ES-I3 (cell line): ENCODE measurements around the gene PAOX.

Experiments used
- H3K36me3 ChIP-seq: 2 replicates; pipeline ENCODE4 v1.6.1; 2013; ENCODE audit warnings: mild to moderate bottlenecking, low read length, control low read depth, moderate library complexity; ENCODE audit not compliant: insufficient read depth
- H3K4me1 ChIP-seq: 2 replicates; pipeline ENCODE4 v1.6.1; 2013; ENCODE audit warnings: mild to moderate bottlenecking, control low read depth, low read length; ENCODE audit not compliant: insufficient read depth
- H3K9ac ChIP-seq: 2 replicates; pipeline ENCODE4 v1.6.1; 2013; ENCODE audit warnings: low read depth, mild to moderate bottlenecking, low read length, moderate library complexity
- H3K9me3 ChIP-seq: 2 replicates; pipeline ENCODE4 v1.6.1; 2013; ENCODE audit warnings: mild to moderate bottlenecking, low read length, moderate library complexity; ENCODE audit not compliant: control insufficient read depth, insufficient read depth

The PAOX gene

DNA sequence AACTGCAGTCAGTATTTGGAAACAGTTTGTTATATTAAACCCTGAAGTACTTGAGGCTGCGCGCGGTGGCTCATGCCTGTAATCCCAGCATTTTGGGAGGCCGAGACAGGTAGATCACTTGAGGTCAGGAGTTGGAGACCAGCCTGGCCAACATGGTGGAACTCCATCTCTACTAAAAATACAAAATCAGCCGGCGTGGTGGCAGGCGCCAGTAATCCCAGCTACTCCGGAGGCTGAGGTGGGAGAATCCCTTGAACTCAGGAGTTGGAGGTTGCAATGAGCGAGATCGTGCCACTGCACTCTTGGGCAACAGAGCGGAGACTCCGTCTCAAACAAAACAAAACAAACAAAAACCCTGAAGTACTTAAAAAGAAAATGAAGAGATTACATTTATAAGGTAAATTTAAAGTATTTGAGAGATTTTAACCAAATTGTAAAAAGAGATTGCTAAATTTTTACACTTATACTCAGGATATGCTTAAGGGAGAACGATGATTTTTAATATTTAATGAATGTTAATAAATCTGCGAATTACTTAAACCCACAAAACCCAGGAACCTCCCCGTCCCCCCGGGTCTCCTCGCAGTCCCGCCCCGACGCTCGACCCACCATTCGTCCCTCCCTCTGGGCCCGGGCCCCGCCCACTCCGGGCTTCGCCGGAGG is 14.5 kb downstream of the PAOX start:
- H3K9ac ChIP-seq: peak overlapping the region; percentile 41; the same call in 1 of the 2 replicates
- H3K36me3 ChIP-seq: no peaks in the 10 kb centered on the region; the same call in 1 of the 2 replicates
- H3K4me1 ChIP-seq: peaks cover 5% of the 10 kb centered on the region; the same call in 1 of the 2 replicates
- no peaks in the 10 kb centered on the region for H3K9me3 ChIP-seq

DNA sequence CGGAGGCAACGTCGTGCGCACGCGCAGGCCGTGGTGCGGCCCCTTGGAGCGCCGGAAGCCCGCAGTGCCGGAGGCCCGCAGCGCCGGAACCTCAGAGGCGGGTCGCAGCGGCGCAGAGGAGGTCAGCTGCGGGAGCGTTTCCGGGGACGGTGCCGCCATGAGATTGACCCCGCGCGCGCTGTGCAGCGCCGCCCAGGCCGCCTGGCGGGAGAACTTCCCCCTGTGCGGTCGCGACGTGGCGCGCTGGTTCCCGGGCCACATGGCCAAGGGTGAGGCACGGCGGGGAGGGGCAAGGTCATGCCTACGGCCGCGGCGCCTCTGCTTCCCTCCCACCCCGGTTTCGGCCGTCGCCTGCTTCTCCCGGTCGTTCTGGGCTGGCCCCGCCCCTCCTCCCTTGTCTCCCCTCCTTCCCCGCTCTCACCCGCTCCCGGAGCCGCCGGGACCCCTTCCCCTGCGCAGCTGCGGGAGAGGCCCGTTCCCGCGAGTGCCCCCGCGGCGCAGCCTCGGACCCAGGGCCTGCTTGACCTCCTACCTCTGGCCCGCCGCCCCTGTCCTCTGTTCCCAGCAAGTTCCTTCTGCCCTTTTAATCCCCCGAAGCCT is 15.1 kb downstream of the PAOX start, which contains the start of gene MTG1:
TSS of gene MTG1 (plus strand) at position 94 of the 600 bp plus-strand sequence. CDS start at position 158, 64 bp downstream.
- Histone ChIP-seq H3K9ac (peak within 1 kb of the TSS; percentile 88), H3K4me1 (peaks cover 5% of the 10 kb centered on the region; the same call in 1 of the 2 replicates)

DNA sequence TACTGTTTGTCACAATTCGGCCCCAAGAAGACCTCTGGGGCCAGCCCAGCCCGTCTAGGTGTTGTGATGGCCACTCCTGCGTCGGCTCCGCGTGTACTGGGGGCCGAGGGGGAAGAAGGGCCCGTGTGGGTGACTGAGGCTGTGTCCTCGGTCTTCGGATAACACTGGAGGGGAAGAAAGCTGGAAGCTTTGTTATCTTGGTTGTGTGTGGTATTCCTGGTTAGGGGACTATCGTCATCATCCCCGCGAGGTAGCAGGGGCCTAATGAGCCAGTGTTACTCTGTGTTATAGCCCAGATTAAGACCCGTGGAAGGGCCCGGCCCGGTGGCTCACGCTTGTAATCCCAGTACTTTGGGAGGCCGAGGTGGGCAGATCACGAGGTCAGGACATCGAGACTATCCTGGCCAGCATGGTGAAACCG is 15.7 kb downstream of the PAOX start:
- Histone ChIP-seq H3K9me3 (no peaks in the 10 kb centered on the region), H3K9ac (peak overlapping the region; percentile 88), H3K4me1 (peaks cover 5% of the 10 kb centered on the region; the same call in 1 of the 2 replicates), H3K36me3 (no peaks in the 10 kb centered on the region; the same call in none of the 2 replicates)

More for the DNA sequence above, 15.1 kb downstream of the PAOX start, which contains the start of gene MTG1:
- Histone ChIP-seq H3K9me3 (no peaks in the 10 kb centered on the region), H3K36me3 (no peaks in the 10 kb centered on the region; the same call in 1 of the 2 replicates)

DNA sequence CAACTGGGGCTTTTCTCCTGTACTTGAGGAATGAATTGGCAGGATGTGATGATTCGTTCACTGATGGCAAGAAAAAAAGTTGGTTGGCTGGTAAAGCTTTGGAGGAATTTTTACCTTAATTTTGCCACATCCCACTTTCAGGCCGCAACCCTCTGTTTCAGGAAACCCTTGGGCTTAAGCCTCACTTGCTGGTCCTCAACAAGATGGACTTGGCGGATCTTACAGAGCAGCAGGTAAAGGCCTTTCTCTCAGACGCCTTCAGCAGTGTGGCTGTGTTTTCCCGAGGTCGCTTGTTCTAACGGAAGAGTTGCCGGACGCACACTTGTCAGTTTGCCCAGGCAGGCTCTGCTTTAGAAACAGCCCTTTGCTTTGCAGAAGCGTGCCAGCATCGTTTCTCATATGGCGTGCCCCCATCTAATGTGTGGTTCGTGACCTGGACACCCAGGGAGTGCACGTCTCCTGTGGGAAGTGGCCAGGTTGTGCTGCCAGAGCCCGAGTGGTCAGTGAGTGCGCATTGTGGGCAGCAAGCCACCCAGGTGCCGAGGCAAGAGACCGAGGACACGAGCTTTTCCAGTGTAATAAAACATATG is 17.1 kb downstream of the PAOX start:
- H3K4me1 ChIP-seq: no peaks in the 10 kb centered on the region
- no peaks in the 10 kb centered on the region for H3K9me3 ChIP-seq
- H3K9ac ChIP-seq: no peak overlapping the region
- H3K36me3 ChIP-seq: peaks cover 4% of the 10 kb centered on the region

DNA sequence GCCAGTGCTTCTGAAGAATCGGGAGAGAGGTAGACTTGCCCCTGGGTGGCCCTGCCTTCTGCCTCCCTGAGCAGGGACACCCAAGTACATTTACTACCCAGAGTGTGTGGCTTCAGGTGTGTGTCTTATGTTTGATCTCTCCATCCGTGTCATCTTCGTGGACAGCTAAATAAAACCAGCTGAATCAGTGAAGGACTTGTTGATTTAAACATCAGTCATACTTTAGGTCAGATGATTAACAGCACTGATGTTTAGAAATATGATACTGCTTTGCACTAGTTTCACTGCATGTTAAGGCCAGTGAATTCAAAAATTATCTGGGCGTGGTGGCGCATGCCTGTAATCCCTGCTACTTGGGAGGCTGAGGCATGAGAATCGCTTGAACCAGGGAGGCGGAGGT is 18.9 kb downstream of the PAOX start:
- no peaks in the 10 kb centered on the region for H3K9me3 ChIP-seq
- no peaks in the 10 kb centered on the region for H3K4me1 ChIP-seq
- H3K36me3 ChIP-seq: peaks cover 4% of the 10 kb centered on the region
- H3K9ac ChIP-seq: no peak overlapping the region

DNA sequence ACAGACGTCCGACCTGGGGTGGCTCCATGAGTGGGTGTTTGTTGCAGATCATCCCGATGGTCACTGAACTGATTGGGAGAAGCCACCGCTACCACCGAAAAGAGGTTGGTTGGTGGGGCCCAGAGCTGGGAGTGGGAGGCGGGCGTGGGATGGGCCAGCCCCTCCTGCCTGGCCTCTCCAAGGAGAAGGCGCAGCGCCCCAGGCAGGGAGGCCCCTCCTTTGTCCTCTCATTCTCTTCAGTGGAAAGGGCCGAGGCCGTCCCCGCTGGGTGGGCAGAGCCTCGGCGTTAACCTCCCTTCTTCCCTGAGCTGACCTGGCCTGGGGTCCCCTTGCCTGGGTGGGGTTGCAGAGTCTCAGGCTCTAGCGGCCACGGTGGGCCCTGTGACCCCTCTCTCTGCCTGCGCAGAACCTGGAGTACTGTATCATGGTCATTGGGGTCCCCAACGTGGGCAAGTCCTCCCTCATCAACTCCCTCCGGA is 20.1 kb downstream of the PAOX start:
- H3K4me1 ChIP-seq: no peaks in the 10 kb centered on the region
- no peak overlapping the region for H3K9ac ChIP-seq
- H3K9me3 ChIP-seq: no peaks in the 10 kb centered on the region
- H3K36me3 ChIP-seq: peaks cover 4% of the 10 kb centered on the region

DNA sequence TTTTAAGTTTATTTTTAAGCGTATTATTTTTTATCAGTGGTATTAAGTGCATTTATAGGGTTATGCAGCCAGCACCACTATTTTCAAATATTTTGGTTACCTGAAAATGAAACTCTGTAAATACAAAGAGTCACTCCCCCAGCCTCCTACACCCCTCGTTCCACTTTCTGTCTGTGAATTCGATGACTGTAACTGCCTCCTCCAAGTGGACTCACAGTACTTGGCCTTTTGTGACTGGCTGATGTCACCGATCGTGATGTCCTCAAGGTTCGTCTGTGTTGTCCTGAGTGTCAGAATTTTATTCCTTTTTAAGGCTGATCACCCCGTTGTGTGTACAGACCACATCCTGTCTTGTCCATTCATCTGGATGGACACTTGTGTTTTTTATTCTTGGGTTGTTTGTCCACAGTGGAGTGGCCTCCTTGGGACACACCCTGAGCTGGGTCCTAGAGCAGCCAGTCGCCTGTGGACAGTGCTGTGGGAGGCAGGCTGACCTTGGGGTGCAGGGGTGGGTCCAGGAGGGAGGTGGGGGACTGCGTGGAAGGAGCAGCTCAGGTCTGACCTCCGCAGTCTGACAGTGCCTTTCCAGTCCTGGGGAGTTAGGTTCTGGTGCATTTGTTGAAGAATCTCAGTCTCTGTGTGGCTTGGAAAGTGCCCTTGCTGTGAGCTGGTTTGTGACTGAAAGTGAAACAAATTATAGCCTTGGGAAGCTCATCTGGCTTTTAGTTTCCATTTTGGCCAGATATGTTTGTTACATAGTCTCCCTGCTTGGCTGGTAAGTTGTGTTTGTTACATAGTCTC is 21.8 kb downstream of the PAOX start:
- Histone ChIP-seq H3K9ac (no peak overlapping the region), H3K4me1 (no peaks in the 10 kb centered on the region), H3K9me3 (no peaks in the 10 kb centered on the region), H3K36me3 (peaks cover 6% of the 10 kb centered on the region)

DNA sequence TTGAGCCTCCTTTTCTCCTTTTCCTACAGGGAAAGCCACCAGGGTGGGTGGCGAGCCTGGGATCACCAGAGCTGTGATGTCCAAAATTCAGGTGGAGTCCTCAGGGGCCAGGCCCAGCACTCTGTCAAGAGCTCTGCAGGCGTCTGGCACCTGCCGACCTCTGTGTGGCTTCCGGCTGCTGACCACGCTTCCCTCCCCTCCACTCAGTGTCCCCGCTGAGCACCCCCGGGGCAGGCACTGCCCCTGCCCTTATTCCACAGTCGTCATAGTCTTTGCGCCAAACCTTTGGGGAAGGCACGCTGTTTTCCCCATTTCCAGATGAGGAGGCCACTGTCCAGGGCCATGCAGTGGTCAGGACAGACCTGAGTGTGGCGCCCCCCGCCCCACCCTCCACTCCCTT is 22.4 kb downstream of the PAOX start:
- no peak overlapping the region for H3K9ac ChIP-seq
- H3K9me3 ChIP-seq: no peaks in the 10 kb centered on the region
- no peaks in the 10 kb centered on the region for H3K4me1 ChIP-seq
- peaks cover 6% of the 10 kb centered on the region for H3K36me3 ChIP-seq

DNA sequence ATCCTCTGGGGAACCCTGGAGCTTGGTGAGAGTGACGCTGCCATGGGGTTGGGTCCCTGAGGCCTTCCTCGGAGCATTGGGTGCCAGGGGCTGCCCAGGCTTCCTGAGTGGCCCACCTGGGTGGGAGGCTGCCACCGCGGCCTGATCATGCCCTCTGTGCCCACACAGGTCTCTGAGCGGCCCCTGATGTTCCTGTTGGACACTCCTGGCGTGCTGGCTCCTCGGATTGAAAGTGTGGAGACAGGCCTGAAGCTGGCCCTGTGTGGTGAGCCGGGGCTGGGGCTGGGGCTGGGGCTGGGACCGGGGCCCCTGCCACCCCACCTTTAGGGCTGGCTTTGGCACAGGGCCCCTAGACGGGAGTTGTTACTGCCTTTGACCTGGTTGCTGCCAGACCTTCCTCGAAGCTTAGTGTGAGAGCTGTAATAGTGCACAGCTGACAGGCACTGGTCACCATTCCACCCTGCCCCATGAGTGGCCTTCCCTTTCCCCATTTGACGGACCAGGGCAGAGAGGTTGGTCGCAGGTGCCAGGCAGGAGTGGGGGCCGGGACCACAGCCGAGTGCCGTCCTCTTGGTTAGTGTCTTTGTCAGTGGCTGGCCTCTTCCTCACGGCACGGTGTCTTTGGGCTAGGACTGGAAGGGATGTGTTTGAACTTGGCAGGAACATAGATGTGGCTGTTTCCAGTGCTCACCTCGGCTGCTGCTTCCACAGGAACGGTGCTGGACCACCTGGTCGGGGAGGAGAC is 23.1 kb downstream of the PAOX start:
- Histone ChIP-seq H3K36me3 (peaks cover 6% of the 10 kb centered on the region), H3K9ac (no peak overlapping the region), H3K4me1 (no peaks in the 10 kb centered on the region), H3K9me3 (no peaks in the 10 kb centered on the region)

DNA sequence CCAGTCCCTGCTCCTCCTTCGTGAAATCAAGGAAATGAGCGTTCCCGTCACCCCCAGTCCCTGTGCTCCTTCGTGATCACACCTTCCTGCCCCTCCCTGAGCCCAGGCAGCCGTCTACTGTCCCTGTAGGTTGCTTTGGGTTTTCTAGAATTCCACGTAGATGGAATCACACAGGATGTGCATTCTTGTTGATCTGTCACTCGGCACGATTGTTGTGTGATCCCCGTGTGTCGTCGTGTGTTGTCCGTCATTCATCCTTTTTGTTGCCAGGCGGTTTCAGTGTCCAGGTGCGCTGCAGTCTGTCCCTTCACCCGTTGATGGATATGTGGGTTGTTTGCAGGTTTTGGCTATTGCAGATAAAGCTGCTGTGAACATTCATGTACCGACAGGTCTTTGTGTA is 24.3 kb downstream of the PAOX start:
- H3K9ac ChIP-seq: no peak overlapping the region
- no peaks in the 10 kb centered on the region for H3K9me3 ChIP-seq
- H3K36me3 ChIP-seq: peaks cover 7% of the 10 kb centered on the region
- H3K4me1 ChIP-seq: no peaks in the 10 kb centered on the region

DNA sequence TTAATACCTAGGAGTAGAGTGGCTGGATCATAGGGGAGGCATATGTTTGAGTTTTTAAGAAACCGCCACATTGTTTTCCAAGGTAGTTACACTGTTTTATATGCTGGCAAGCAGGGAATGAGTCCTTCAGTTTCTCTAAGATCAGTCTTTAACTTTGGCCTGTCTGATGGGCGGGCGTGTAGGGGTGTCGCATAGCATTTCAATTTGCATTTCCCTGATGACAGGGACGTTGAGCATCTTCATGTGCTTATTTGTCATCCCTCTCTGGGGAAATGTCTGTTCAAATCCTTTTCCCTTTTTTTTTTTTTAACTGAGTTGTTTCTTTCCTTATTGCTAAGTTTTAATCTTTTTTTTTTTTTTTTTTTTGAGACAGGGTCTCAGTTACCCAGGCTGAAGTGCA is 24.7 kb downstream of the PAOX start:
- no peaks in the 10 kb centered on the region for H3K9me3 ChIP-seq
- peaks cover 10% of the 10 kb centered on the region for H3K36me3 ChIP-seq
- no peaks in the 10 kb centered on the region for H3K4me1 ChIP-seq
- H3K9ac ChIP-seq: no peak overlapping the region

DNA sequence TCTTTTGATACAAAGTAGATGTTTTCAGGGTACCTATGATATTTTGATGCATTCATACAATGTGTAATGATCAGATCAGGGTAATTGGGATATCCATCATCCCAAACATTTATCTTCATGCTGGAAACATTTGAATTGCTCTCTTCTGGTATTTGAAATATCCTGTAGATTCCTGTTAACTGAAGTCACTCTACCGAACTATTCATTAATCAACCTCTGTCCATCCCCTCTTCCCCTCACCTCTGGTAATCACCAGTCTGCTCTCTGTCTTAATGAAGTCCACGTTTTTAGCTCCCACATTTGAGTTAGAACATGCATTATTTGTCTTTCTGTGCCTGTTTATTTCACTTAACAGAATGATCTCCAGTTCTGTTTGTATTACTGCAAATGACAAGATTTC is 26.2 kb downstream of the PAOX start:
- Histone ChIP-seq H3K9ac (no peak overlapping the region), H3K4me1 (no peaks in the 10 kb centered on the region), H3K36me3 (peaks cover 11% of the 10 kb centered on the region), H3K9me3 (0 out of 2 replicates have a peak, but pooled peaks cover 3% of the 10 kb centered on the region)

DNA sequence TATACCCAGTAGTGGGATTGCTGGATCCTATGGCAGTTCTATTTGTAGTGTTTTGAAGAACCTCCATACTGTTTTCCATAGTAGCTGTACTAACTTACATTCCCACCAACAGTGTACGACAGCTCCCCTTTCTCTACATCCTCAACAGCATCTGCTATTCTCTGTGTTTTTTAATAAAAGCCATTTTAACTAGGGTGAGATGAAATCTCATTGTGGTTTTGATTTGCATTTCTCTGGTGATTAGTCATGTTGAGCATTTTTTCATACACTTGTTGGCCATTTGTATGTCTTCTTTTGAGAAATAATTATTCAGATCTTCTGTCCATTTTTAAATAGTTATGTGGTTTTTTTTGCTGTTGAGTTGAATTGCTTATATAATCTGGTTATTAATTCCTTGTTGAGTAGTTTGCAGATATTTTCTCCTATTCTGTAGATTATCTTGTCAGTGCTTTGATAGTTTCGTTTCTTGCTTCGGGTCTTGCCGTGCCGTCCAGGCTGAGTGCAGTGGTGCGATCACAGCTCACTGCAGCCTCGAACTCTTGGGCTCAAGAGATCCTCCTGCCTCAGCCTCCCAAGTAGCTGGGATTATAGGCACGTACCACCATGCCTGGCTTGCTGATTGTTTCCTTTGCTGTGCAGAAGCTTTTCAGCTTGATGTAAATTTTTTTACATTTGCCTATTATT is 26.9 kb downstream of the PAOX start:
- H3K4me1 ChIP-seq: no peaks in the 10 kb centered on the region
- no peak overlapping the region for H3K9ac ChIP-seq
- H3K9me3 ChIP-seq: 0 out of 2 replicates have a peak, but pooled peaks cover 3% of the 10 kb centered on the region
- H3K36me3 ChIP-seq: peaks cover 10% of the 10 kb centered on the region
